GM12878 (cell line): ENCODE data around the gene NKAIN4. TPM values are rescaled to one million over a fixed set of nuclear protein-coding genes. Genes with fewer than 3 reads are reported as not detected.

ENCODE experiments used
- ASH2L ChIP-seq: fragments of 300-600, 200-600 bp; sonication (generic); IDR thresholded peaks from 2 replicates; pipeline ENCODE4 v1.6.1; 2017; ENCODE audit warnings: low read depth, mild to moderate bottlenecking, borderline replicate concordance
- ATF7 ChIP-seq: fragments of 450-650 bp; IDR thresholded peaks from 2 replicates; pipeline ENCODE4 v1.6.1; 2016; ENCODE audit warnings: low read depth, mild to moderate bottlenecking
- BCLAF1 ChIP-seq: fragments of 450-650 bp; IDR thresholded peaks from 2 replicates; pipeline ENCODE4 v1.6.1; 2017; ENCODE audit warnings: antibody characterized with exemption, mild to moderate bottlenecking, moderate library complexity
- IKZF1 ChIP-seq: fragments of 450-650 bp; conservative IDR thresholded peaks from 2 replicates; pipeline ENCODE4 v1.6.1; 2017; ENCODE audit warnings: antibody characterized with exemption, mild to moderate bottlenecking
- KAT2A ChIP-seq: conservative IDR thresholded peaks from 2 replicates; pipeline ENCODE4 v1.6.1; 2011; ENCODE audit warnings: low read depth, low read length; ENCODE audit not compliant: control insufficient read depth
- MEF2A ChIP-seq: IDR thresholded peaks from 2 replicates; pipeline ENCODE4 v1.6.1; 2011; ENCODE audit warnings: low read depth, mild to moderate bottlenecking, low read length, moderate library complexity; ENCODE audit not compliant: insufficient read depth
- MEF2B ChIP-seq: fragments of 450-650 bp; IDR thresholded peaks from 2 replicates; pipeline ENCODE4 v1.6.1; 2018; ENCODE audit warnings: mild to moderate bottlenecking, moderate library complexity; ENCODE audit not compliant: partially characterized antibody, poor library complexity, severe bottlenecking
- MTA2 ChIP-seq: fragments of 450-650 bp; IDR thresholded peaks from 2 replicates; pipeline ENCODE4 v1.6.1; 2016; ENCODE audit warnings: low read depth, mild to moderate bottlenecking, moderate library complexity
- MTA3 ChIP-seq: IDR thresholded peaks from 2 replicates; pipeline ENCODE4 v1.6.1; 2012; ENCODE audit warnings: low read length, inconsistent platforms, borderline replicate concordance
- MYC ChIP-seq: IDR thresholded peaks from 2 replicates; pipeline ENCODE4 v1.6.1; 2011; ENCODE audit warnings: mild to moderate bottlenecking, low read length, moderate library complexity, inconsistent platforms; ENCODE audit not compliant: insufficient read depth, insufficient replicate concordance, insufficient read length, severe bottlenecking
- NR2C2 ChIP-seq: IDR thresholded peaks from 2 replicates; pipeline ENCODE4 v1.6.1; 2011; ENCODE audit warnings: borderline replicate concordance, low read depth; ENCODE audit not compliant: control insufficient read depth, insufficient read length
- SMARCA5 ChIP-seq: fragments of 450-650 bp; IDR thresholded peaks from 2 replicates; pipeline ENCODE4 v1.6.1; 2017; ENCODE audit warnings: mild to moderate bottlenecking
- STAT3 ChIP-seq: IDR thresholded peaks from 2 replicates; pipeline ENCODE4 v1.6.1; 2011; ENCODE audit warnings: low read depth, low read length, improper control_type of control experiment
- TARDBP ChIP-seq: IDR thresholded peaks from 2 replicates; pipeline ENCODE4 v1.6.1; 2016; ENCODE audit warnings: borderline replicate concordance
- USF1 ChIP-seq: IDR thresholded peaks from 2 replicates; pipeline ENCODE4 v1.6.1; 2011; ENCODE audit warnings: borderline replicate concordance, low read depth, mild to moderate bottlenecking, moderate library complexity, mixed read lengths, low read length; ENCODE audit not compliant: insufficient read depth; ENCODE audit errors: extremely low read length
- ZBED1 ChIP-seq: IDR thresholded peaks from 2 replicates; pipeline ENCODE4 v1.6.1; 2016; ENCODE audit warnings: borderline replicate concordance
- ZNF24 ChIP-seq: fragments of 450-650 bp; IDR thresholded peaks from 2 replicates; pipeline ENCODE4 v1.6.1; 2017; ENCODE audit warnings: antibody characterized with exemption, mild to moderate bottlenecking
- ZNF274 ChIP-seq: IDR thresholded peaks from one replicate; pipeline ENCODE4 v1.8.0; 2011; ENCODE audit not compliant: insufficient read length, insufficient read depth
- polyA plus RNA-seq, 11 experiments: library from polyadenylated mRNA; depleted of rRNA in 4 of 11; unstranded in 6 of 11; stranded (reverse) in 5 of 11; fragments of >200 nt; fragmentation: Nextera tagmentation in 4 of 11; fragmentation: Illumina TruSeq in 1 of 11; extraction: Ambion mirVana in 4 of 11; extraction: Trizol in 1 of 11; gene quantifications; 1 replicate in 1 of 11; 2 replicates in 10 of 11; pipeline versions ENCODE4 v1.2.1 to v1.2.3, GENCODE V29; 2011 to 2016; ENCODE audit warnings: inconsistent platforms in 2 of 11, missing spikeins in 2 of 11, low read depth in 1 of 11
- total RNA-seq, 4 experiments: library from RNA; depleted of rRNA in 3 of 4; stranded (reverse); fragments of >200 nt in 3 of 4; fragmentation: Illumina TruSeq in 1 of 4; extraction: Trizol in 1 of 4; gene quantifications; 2 replicates each; pipeline versions ENCODE4 v1.2.1 to v1.2.3, GENCODE V29; 2013 to 2021
- TF ChIP-seq, protein P1 (sequence below): fragments of 450-650 bp; IDR thresholded peaks from 2 replicates; pipeline ENCODE4 v1.6.1; 2016; ENCODE audit warnings: mild to moderate bottlenecking, moderate library complexity, borderline replicate concordance
- TF ChIP-seq, protein P2 (sequence below): fragments of 450-650 bp; IDR thresholded peaks from 2 replicates; pipeline ENCODE4 v1.6.1; 2016; ENCODE audit warnings: mild to moderate bottlenecking

The NKAIN4 gene
- total and polyA plus RNA-seq, 10 of the 15 experiments (the other 5 are each of a cell fraction or from before 2014, with no cell fraction given), result 0.11 TPM; not detected in 9

GRCh38 chr20:63215101-63216040, 38.9 kb downstream of the NKAIN4 start (continued):
- TF ChIP-seq USF1 (peak; percentile 17), NR2C2 (no peak), MEF2A (no peak), IKZF1 (no peak), MYC (no peak), TARDBP (no peak), KAT2A (no peak), STAT3 (no peak), SMARCA5 (peak; percentile 72; the same call in 1 of the 2 replicates), MEF2B (no peak), ZNF24 (no peak), BCLAF1 (no peak), MTA2 (no peak), ZBED1 (no peak), ATF7 (no peak), ZNF274 (no peak), MTA3 (no peak), ASH2L (no peak)
- TF ChIP-seq, protein P1, sequence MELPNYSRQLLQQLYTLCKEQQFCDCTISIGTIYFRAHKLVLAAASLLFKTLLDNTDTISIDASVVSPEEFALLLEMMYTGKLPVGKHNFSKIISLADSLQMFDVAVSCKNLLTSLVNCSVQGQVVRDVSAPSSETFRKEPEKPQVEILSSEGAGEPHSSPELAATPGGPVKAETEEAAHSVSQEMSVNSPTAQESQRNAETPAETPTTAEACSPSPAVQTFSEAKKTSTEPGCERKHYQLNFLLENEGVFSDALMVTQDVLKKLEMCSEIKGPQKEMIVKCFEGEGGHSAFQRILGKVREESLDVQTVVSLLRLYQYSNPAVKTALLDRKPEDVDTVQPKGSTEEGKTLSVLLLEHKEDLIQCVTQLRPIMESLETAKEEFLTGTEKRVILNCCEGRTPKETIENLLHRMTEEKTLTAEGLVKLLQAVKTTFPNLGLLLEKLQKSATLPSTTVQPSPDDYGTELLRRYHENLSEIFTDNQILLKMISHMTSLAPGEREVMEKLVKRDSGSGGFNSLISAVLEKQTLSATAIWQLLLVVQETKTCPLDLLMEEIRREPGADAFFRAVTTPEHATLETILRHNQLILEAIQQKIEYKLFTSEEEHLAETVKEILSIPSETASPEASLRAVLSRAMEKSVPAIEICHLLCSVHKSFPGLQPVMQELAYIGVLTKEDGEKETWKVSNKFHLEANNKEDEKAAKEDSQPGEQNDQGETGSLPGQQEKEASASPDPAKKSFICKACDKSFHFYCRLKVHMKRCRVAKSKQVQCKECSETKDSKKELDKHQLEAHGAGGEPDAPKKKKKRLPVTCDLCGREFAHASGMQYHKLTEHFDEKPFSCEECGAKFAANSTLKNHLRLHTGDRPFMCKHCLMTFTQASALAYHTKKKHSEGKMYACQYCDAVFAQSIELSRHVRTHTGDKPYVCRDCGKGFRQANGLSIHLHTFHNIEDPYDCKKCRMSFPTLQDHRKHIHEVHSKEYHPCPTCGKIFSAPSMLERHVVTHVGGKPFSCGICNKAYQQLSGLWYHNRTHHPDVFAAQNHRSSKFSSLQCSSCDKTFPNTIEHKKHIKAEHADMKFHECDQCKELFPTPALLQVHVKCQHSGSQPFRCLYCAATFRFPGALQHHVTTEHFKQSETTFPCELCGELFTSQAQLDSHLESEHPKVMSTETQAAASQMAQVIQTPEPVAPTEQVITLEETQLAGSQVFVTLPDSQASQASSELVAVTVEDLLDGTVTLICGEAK, result peak; percentile 35; the same call in 1 of the 2 replicates
- TF ChIP-seq, protein P2, sequence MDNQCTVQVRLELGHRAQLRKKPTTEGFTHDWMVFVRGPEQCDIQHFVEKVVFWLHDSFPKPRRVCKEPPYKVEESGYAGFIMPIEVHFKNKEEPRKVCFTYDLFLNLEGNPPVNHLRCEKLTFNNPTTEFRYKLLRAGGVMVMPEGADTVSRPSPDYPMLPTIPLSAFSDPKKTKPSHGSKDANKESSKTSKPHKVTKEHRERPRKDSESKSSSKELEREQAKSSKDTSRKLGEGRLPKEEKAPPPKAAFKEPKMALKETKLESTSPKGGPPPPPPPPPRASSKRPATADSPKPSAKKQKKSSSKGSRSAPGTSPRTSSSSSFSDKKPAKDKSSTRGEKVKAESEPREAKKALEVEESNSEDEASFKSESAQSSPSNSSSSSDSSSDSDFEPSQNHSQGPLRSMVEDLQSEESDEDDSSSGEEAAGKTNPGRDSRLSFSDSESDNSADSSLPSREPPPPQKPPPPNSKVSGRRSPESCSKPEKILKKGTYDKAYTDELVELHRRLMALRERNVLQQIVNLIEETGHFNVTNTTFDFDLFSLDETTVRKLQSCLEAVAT, result no peak
